OCI-LY1 (cell line): Measurements from ENCODE around the gene EYA3.

Experiments used
- EZH2 ChIP-seq: fragments of 200-600 bp; sonication (generic), shearing (Covaris generic); IDR thresholded peaks from 2 replicates; pipeline ENCODE4 v1.8.0; 2017; ENCODE audit warnings: borderline replicate concordance, mixed run types, mild to moderate bottlenecking, antibody characterized with exemption, low read length, moderate library complexity, mixed read lengths
- TF ChIP-seq, protein P1 (sequence below): fragments of 200-600 bp; sonication (generic), shearing (Covaris generic); IDR thresholded peaks from 2 replicates; pipeline ENCODE4 v1.5.1; 2017; ENCODE audit warnings: mild to moderate bottlenecking, antibody characterized with exemption, low read length, moderate library complexity, mixed read lengths

DNA sequence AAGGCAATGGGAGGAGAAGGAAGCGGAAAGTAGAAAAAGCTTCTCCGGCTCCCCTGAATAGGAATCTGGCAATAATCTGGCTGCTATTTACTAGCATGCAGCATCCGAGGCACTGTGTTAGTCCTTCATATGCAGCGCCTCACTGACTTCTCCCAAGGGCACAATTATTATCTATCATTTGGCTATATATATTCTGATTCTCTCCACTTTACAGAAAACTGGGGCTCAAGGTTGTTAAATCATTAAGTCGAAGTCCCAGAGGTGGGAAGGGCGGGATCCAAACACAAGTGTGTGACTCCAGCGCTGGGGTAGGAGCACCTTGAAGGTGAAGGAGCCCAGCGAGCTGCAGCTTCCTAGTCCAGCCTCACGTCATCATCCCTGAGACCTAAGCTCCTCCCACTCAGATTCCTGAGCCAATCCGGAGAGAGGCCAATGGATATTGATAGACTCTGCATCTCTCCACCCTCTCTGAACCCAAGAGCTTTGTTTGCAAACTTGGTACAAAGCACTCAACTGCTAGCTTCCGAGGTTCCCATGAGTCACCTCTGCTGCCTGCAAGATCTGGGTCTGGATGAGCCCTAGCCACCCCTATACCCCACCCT is 16.6 kb upstream of the EYA3 start:
- TF ChIP-seq EZH2, result no peak
- TF ChIP-seq, protein P1, sequence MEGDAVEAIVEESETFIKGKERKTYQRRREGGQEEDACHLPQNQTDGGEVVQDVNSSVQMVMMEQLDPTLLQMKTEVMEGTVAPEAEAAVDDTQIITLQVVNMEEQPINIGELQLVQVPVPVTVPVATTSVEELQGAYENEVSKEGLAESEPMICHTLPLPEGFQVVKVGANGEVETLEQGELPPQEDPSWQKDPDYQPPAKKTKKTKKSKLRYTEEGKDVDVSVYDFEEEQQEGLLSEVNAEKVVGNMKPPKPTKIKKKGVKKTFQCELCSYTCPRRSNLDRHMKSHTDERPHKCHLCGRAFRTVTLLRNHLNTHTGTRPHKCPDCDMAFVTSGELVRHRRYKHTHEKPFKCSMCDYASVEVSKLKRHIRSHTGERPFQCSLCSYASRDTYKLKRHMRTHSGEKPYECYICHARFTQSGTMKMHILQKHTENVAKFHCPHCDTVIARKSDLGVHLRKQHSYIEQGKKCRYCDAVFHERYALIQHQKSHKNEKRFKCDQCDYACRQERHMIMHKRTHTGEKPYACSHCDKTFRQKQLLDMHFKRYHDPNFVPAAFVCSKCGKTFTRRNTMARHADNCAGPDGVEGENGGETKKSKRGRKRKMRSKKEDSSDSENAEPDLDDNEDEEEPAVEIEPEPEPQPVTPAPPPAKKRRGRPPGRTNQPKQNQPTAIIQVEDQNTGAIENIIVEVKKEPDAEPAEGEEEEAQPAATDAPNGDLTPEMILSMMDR, result no peak
